C1 segment of cervical spinal cord (tissue), 14 donors: ENCODE results near the gene TRPM5.
A peak's percentile ranks its signal among the peaks of the same experiment; 100 is the strongest.

Source experiments
- DNase-seq, 14 donors: peaks; one replicate each; lab custom pipeline; 2025; lab: John Stamatoyannopoulos, UW

The TRPM5 gene

DNA sequence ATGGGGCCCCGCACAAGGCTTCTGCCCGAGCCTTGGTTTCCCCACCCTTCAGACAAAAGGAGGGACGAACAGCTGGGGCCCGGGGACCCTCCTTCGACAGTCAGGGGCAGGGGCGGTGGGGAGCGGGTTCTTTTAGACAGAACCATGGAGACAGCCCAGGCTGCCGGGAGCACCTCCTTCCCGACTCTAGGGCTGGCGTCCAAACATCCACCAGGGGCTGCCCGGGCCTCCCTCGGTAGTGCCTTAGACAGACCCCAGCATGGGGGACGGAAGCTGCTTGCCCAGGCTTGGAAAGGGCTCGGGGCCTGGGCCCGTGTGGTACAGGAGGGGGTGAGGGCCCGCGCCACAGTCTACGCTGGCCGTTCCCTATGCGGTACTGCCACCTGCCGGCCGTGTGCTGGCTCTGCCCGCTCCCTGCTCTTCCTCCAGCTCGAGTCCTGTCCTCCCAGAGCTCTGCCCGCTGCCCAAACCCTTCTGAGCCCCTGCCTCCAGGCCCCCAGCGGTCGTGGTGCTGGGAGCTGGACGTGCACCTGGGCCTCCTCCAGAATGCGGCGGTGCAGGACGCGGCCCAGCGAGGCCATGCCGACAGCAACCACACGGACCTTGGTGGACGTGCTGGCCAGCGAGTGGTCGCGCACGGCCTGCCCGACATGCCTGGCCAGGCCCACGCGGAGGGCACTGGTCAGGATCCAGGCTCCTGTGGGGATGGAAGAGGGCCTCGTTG lies 23.6 kb downstream of the TRPM5 start:
- DNase-seq: peak in 12 of 14 donors; percentile 17 to 70 (median 42)

DNA sequence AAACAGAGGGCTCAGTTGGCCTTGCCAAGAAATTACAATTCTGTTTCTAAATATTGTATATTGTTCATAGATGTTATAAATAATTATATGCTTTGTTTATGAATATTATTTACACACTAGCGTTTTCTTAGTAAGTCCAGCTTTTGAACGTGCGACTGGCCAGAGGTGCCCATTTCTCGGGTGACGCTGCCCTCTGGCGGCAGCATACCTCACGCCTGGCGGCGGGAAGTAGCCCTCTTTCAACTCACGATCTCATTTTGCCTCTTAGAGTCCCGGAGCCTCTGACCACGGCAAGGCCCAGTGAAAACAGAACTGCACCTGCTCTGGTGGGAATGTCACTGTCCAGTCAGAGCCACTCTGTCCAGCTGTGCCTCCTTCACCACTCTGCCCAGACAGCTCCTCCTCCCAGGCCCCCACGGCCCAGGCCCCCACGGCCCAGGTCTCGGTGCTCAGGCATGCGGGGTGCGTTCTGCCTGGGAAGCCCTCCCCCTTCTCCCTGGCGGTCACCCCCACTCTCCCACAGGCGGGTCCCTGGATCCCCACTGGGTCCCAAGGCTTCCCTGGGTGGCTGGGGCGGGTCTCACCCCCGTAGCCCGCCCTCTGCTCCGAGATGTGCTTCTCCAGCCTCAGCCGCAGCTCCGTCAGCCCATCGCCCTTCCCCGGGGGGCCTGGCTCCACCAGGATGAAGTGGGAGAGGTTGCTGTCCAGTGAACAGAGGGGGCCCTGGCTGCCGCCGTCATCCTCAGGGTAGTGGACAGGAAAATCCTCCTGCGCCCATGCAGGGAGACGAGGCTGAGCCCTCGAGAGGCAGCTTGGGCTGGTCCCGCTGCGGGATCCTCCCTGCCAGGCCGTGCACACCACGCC lies 24.4 kb downstream of the TRPM5 start:
- peak in 11 of 14 donors; percentile 9 to 67 (median 28) for DNase-seq

DNA sequence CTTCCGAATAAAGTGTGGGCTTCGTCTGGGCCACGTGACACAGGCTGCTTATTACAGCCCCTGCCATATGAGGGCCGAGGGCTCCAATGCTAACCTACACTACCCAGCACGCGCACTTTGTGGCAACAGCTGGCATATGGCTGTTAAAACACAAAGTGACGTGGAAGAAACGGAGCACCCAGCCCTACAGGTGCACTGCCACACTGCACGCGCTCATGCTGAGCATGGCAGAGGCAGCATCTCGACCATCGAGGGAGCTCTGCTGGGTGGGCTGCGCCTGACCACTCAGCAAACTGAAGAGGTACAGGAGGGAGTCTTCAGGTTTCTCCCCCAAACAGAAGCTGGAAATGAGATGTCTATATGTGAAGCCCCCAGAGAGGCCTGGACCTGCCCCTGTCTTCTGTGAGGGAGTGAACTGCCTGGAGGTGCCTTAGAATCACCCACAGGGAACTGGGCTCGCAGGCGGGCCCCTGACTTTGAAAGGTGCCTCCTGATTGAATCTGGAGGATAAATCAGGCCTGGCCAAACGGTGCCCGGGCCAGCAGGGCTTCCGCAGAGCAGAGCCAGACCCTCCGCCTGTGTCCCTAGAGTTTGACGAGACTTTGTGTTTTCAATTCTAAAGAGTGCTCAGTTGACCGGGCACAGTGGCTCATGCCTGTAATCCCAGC lies 25.5 kb downstream of the TRPM5 start:
- no peak for DNase-seq

DNA sequence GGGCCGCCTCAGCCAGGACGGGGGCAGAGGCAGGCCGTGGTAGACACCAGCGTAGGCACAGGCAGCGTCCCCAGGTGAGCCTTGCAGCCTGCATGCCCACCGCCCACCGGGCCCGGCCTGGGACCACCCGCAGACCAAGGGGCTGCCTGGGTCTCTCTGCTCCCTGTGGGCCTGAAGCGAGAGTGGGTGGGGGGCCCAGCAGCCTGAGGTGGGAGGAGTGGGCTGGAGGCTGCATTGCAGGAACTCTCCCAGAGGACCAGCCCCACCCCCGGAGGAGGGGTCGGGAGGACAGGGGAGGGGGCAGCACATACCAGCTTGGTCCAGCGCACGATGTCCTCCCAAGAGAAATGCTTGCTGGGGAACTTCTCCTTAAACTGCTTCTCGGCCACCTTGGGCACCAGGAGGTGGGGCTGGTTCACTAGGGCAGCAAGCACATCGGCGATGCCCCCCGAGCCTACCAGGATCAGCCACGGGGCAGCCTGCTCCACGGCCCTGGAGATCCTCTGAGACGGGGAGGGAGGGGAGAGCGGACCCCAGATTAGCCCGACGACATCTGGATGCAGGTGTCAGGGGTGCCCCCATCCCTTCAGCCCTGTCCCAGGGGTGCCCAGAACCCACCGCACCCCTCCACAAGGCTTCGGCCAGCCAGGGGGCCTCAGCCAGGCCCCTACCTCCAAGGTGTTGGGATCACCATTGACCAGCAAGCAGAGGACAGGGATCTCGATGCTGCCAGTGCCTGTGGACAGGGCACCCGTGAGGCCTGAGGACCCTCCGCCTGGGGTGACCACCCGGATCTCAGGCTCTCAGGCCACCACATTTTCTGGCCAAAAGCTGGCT lies 26.2 kb downstream of the TRPM5 start:
- no peak for DNase-seq

DNA sequence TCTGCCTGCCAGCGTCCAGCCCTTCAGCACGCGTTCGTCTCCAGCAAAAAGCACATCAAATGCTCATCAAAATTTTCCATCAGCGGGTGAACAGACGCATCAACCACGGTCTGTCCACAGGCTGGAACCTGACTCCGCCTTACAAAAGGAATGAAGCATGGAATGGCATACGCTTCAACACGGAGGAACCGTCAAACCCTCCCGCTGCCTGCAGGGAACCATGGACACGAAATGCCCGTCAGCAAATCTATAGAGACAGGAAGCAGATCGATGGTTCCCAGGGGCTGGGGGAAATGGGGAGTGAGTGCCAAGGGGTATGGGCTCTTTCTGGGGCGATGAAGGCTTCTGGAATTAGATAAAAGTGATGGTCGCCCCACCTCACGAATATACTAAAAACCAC lies 27.5 kb downstream of the TRPM5 start:
- DNase-seq: no peak

DNA sequence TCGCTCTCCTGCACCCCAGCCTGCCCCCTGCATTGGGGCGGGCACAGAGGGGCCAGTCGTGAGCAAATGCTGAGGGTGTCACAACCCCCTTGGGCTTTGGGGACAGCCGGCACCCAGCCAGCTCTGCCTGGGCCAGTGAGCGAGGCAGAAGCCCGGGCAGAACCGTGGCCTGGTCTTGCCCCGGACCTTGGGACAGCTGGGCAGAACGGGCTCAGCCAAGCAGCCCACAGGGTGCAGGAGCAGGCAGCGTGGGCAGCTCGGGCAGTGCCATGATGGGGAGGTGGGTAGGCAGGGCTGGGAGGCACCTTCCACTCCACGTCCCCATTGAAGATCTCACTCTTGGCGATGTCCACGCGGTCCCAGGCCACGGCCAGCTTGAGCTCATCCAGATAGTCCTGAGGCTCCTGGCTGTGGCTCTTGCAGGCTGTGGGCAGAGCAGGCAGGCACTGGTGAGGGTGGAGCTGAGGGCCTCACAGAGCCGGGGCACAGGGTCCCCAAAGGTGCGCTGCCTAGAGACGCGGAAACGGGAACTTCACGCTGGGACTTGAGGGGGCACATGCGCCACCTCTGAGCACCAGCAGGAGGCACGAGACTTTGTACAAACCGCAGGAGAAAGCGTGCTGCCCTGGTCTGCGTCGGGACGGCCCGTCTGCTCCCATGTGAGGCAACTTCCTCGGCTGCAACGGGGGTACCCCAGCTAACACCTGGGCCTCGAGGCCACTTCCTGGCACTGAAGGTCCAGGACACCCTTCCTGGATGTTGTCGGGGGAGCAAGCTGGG lies 28.5 kb downstream of the TRPM5 start:
- DNase-seq: no peak

DNA sequence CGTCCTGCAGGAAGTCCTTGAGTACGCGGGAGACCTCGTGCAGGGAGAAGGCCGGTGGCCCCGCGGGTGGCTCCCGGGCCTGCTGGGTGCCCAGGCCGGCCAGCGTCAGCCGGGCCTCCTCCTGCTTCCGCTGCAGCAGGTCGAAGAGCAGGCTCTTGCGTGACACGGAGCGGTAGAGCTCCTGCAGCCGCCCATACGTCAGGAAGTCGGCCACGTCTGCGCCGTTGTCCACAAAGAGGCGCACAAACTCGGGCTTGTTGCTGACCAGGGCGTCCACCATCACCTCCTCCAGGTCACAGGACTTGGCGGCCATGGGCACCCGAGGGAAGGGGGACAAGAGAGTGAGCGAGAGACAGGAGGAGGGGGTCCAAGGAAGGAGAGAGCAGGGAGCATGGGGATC lies 29.1 kb downstream of the TRPM5 start:
- no peak for DNase-seq

DNA sequence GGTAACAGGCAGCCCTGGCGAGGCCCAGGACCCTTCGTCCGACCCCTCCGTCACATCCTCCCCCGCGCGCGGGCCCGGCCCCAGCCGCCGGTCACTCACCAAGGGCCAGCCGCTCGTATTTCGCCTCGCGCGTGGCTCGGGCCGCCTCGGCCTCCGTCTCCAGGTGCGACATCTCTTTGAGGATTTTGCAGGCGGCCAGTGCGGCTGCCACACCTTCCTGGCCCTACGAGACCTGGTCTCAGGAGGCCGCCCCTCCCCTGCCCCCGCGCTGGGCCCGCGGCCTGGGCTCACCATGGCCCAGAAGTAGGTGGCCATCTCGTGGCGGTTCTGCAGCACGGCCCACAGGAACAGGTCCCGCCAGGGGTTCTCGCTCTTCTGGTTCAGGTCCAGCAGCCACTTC lies 29.7 kb downstream of the TRPM5 start:
- no peak for DNase-seq

DNA sequence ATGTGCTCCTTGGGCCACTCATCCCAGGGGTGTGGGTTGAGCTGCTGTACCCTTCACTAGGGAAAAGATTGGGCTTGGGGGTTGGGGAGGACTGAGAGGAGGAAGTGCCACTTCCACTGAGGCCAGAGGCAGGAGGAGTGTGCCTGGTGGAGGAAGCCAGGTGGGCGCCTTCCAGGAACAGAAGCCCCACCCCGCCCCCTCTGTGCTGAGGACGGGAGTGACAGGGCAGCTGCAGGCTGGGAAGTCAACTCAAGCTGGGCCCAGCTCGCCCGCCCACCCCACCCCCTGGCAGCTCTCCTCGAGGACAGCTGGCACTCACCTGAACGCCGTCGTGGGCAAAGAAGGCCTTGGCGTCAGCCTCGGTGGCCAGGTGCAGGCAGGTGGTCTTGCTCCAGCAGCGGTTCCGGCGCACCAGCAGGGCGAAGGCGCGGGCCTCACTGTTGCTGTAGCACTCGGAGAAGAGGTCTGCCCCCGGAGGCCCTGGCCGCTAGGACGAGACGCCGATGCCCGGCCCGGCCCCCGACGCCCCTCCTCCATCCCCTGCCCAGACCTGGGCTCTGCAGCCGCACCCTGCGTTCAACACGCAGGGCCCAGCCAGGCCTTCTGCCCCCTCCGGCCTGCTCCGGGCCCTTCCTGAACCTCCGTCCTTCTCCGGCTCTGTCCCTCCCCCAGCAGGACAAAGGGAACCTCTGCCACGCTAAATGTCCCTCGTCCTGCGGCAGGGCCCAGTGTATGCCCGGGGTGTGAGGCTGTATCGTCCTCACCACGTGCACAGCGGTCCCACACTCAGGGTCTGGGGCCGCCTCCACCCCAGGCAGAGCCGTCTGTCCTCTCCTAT lies 30.4 kb downstream of the TRPM5 start:
- no peak for DNase-seq

DNA sequence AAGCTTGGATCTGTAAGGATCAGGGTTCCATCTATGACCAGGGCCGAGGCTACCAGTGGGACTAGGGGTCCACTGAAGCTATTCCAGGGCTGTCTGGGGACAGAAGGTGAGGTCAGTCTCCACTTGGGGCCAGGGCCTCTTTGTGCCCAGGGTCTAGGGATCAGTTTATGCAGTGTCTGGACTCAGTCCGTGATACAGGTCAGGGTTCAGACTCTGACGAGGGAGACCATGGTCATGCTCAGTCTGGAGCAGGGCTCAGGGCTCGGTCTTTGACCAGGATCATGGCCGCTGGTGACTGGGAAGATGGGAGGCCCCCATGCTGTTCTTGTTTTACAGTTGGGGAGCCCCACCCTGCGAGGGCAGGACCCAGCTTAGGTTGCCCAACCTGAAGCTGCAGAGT lies 32.0 kb downstream of the TRPM5 start:
- DNase-seq: no peak

DNA sequence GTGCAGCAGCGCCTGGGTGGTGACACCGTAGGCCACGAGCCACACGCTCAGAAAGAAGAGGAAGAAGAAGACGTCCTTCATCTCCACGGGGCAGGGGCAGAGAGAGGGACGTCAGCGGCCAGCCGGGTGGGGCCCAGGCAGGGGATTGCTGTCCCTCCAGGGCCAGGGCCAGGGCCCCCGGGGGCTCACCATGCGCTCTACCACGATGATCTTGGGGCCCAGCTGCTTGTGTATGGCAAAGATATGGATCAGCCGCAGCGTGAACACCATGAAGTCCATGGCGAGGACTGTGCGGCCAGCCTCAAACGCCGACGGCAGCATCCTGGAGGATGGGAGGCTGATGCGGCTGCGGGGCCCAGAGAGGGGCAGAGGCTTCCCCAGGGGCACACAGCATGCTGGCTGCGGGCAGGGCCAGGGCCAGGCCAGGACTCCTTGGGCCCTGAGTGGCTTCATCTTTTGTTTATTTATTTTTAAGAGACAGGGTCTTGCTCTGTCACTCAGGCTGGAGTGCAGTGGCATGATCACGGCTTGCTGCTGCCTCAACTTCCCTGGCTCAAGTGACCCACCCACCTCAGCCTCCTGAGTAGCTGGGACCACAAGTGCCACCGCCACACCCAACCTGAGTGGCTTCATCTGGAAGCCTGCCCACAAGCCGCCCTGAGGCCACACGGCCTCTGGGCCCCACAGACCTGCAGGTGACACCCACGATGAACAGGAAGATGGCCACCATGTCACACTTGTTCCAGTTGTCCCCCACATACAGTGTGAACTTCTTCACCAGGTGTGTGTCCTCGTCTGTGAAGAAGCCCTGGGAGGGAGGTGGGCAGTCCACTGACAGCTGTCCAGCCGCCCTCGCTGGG lies 32.6 kb downstream of the TRPM5 start:
- no peak for DNase-seq

DNA sequence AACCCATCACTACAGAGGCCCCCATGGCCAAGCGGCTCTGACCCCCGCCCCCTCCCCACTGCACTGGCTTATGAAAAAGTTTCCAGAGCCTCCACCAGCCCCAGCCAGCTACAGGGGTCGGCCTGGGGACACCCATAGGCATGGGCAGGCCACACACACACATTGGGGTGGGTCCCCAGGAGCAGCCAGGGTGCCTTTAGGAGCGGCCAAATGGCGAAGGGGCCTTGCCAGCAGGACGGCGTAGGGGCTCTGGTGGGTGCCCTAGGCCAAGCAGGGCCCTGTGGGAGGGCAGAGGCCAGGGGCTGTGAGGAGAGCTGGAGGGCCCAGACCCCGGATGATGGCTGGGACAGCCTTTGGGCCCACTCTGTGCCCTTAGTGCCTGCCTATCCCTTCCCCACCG lies 33.7 kb downstream of the TRPM5 start:
- DNase-seq: no peak

DNA sequence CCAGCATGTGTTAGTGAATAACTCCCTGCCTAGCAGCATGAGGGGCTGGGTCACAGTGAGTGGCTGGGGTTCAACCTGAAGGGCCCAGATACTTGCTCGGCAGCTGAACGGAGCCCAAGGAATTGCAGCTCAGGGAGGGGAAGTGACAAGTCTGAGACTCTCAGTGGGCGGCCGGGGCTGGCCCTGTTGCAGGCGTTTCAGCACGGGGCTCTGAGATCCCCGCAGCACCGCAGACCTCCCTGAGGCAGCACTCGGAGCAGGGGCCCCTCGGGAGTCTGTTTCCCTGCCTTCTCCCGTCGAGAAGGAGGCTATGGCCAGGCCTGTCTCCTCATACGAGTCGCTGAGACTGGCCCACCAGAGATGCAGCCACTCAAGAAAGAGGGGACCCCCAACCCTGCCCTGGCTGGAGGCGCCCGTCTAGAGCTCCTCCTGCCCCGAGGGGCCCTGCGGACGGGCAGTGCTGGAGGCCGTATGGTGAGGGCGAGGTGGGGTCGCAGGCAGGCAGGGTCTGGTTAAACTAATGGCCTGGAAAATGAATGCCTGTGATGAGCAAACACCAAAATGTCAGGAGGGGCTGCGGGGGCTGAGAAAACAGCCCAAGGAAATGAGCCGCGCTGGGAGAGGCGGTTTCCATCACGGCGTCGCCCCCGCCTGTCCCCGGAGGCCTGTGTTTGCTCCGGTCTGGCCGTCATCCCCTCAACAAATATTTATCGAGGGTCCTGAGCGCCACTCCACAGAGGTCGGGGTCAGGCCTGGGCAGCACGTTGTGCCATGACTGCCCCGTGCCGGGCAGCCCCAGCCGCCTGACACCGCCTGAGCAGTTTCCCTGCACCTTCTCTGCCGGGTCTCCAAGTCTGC lies 34.5 kb downstream of the TRPM5 start:
- DNase-seq: no peak

DNA sequence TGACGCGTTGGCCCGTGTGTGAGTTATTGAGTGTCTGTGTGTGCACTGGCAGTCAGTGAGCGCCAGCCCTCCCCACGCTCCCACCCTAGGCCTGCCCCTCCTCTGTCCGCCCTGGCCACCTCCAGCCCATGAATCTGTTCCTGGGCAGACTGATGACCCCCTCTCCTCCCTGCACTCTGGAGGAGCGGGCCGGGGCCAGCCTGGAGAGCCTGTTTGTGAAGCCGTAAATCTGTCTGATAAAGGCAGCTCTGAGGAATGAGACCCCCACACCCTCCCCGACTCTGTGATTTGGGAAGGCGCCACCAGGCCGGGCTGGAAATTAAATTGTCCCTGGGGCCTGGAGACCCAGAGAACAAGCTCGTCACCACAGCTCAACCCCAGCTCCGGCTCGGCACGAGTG lies 35.2 kb downstream of the TRPM5 start:
- DNase-seq: no peak

DNA sequence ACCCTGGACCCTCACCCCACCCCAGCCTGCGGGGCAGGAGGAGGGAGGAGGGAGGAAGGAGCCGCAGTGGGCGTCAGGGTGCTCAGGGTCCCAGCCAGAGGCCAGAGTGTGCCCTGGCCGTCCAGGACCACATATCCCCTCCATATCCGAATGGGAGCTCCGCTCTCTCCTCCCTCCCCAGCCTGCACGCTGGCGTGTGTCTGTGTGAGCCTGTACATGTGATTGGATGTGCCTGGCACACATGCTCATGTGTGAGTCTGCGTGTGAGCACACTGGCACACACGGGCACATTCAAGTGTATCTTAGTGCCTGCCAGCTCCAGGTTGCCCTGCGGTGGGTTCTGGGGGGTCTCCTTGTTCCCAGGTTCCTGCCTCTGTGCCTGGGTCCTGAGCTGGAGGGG lies 35.6 kb downstream of the TRPM5 start:
- no peak for DNase-seq

DNA sequence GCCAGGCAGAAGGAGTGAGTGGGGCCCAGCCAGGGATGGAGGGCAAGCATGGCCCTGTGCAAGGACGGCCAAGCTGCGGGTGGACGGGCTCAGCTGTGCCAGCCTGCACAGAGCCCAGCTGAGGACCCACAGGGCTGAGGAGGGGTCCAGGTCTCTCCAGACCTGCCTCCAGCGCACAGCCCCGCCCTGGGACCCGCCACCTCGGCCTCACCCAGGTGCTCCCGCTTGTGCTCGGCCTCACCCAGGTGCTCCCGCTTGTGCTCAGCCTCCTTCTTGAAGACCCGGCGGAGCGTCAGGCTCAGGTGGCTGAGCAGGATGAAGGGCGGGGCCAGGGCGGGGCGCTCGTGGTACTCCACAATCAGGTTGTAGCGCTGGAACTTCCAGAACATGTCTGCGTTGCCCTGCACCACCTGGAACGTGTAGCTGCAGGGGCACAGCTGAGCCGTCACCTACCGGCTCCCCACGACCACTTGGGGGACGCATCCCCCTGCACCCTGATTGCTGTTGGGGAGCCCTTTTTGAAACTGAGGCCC lies 37.4 kb downstream of the TRPM5 start:
- no peak for DNase-seq

DNA sequence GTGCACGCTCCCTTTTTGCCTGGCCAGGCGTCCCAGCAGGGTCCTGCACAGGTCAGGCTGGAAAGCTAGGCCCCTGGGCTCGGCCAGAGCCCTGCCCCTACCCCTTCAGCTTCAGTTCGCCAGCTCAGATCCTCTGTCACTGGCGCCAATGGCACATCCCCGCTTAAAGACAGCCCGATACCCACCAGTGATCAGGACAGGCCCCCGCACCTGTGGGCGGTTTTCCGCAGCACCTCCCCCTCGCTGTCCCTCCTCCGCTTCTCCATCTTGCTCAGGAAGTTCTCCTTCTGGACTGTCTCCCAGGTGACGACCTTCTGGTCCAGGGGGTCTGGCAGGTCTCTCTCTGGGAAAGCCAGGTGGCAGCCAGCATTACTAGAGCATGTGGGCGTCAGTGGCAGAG lies 37.9 kb downstream of the TRPM5 start:
- no peak for DNase-seq

DNA sequence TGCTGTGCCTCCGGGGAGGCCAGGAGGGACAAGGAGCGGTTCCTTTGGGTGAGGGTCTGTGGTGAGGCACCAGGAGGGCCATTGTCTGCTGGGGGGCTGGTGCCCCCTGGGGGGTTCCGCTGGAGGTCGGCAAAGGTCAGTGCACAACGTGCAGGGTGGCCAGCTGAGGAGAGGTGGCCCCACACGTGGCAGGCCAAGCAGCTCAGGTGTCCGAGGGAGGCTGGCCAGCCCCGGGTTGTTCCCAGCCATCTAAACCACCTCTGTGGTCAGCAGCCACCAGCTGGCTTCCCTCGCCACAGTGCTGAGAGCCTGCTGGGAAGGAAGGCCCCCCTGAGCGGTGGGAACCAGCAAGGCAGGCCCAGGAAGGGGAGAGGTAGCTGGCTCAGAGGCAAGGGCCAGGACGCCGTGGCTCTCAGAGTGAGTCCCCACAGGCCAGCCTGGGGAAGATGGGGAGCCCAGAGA lies 39.5 kb downstream of the TRPM5 start:
- no peak for DNase-seq
